COLO668 (cell line): ENCODE results near the gene CMSS1.
"Not testable (repeated sequence)": the region's sequence is repeated elsewhere in the genome, so short reads cannot be mapped to it uniquely, and the experiment has no call there.

Experiments
- DNase-seq: peaks from one replicate; lab custom pipeline; 2025; ENCODE audit not compliant: unreplicated experiment; lab: John Stamatoyannopoulos, UW

CMSS1 gene

DNA sequence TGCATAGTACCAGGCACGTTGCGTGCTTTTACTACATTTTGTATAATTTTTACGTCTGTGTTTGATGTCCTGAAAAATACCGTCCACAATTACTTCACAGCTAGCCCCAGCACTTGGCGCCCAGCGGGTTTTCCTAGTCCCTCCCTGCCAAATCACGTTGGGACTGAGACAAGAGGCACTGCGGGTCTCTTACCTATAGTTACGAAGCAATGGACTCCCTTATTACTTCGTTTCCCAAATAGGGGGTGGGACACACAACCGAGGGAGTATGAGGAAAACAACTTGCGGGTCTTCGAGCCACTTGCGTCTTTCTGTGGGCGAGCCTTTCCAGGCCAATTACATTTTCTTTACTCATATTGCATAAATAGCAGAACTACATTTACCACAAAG is 620 bp upstream of the CMSS1 start:
- DNase-seq: peak; percentile 4

DNA sequence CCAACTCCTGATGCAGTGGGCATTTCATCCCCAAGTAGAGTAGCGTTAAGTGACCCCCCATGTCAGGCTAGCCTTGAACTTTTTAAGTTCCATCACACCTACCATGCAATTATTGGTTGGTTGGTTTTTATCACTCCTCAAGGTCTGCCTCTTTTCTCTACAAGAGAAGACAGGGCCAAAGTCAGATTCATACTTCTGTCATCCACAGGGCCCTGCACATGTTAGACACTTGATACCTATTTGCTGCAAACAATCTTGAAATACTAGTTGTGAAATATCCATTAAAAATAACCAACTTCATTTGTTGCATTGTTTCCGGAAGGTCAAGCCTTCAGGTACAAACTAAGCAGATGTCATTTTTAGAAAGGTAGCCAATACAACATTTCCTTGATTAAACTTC is 1.2 kb downstream of the CMSS1 start:
- no peak for DNase-seq

DNA sequence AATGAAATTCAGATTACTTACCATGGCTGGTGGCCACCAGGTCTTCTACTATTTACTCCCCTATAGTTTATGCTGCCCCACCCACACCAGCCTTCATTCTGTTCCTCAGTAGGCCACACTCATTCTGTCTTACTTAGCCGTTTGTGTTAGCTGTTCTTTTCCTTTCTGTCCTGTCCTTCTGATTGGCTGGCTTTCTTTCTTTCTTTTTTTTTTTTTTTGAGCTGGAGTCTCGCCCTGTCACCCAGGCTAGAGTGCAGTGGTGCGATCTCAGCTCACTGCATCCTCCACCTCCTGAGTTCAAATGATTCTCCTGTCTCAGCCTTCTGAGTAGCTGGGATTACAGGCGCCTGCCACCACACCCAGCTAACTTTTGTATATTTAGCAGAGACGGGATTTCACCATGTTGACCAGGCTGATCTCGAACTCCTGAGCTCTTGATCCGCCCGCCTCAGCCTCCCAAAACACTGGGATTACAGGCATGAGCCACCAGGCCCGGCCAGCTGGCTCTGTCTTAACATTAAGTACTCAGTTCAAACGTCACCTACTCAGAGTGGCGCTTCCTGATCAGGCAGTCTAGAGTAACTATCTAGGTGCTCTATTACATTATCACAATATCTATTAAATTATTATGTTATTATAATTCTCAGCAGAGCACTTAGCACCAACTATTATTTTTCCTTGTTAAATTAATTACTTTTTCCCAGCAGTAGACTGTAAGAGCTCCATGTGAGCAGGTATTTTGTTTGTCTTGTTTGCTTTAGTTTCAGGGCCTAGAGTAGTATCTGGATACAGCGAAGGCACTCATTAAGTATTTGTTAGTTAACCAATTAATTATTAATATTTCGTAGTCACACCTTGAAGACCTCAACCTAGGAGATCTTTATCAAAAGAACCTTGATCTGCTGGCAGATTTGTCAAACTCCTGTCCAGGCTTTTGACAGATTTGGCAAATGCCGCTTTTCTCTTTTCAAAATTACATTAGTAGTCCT is 6.4 kb downstream of the CMSS1 start:
- no peak for DNase-seq

DNA sequence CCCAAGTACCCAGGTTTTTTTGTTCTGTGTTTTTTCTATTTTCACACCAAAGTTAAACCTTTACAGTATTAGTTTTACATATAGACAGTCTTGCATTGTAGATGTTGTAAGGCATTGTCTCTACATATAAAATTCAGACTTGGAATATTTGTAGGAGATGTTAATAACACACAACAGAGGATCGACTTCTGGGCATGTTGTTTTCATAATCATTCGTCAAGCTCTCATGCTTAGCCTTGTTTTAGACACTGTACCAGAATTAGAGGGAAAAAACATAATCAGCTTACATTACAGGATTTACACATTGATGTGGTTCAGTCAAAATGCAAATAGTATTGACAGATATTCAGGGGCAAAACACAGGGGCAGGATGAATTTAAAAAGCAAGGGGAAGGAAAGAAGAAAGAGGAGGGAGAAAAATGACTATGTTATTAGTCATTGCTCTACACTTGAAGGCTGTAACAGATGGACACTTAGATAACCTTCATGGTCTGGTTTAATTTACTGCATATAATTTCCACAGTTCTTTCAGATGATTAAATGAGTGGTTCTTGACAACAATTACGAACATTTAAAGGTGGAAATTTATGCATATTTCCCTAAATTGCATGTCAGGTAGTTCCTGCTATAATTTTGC is 7.5 kb downstream of the CMSS1 start:
- DNase-seq: no peak

DNA sequence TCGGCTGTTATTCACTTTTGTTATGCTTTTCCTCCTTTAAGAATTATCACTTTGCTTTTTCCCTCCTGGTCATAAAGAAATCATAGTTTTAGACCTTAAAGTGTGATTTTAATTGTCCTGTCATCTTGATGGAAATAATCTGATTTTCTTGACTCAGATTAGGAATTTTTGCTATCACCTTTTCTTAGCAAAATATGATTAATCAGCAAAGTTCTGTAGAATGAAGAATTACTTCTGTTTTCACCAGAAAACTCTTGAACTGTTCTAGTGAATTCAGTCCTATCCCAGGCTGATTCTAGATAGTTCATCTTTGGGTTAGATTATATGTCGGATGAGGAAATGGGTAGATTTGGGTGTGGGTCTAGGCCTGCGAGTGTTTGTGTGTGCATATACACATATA is 12.2 kb downstream of the CMSS1 start:
- DNase-seq: no peak

DNA sequence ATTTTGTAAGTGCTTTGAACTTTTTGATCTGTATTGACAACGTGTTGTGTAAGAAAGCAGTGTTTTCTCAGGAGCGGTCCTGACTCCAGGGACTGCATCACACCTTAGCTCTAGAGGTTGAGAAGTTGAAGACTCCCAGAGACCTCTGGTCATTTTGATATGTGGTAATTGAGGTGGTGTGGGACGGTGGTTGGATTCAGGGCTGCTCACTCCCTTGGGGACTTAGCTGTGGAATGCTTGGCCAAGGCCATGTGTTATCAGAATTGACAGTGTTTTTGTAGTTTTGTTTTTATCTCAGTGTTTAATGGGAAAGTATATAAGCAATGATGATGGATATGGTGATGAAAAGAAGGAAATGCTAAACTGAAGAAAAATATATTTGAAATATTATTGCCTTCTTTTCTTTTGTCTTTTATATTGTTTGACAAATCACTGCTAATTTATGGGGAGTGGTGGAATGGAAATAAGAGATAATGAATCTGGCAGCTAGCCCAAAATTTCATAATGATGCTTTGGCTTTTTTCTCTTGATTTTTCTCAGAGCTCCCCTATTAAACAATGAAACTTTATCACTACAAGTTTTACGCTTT is 16.0 kb downstream of the CMSS1 start:
- DNase-seq: no peak

DNA sequence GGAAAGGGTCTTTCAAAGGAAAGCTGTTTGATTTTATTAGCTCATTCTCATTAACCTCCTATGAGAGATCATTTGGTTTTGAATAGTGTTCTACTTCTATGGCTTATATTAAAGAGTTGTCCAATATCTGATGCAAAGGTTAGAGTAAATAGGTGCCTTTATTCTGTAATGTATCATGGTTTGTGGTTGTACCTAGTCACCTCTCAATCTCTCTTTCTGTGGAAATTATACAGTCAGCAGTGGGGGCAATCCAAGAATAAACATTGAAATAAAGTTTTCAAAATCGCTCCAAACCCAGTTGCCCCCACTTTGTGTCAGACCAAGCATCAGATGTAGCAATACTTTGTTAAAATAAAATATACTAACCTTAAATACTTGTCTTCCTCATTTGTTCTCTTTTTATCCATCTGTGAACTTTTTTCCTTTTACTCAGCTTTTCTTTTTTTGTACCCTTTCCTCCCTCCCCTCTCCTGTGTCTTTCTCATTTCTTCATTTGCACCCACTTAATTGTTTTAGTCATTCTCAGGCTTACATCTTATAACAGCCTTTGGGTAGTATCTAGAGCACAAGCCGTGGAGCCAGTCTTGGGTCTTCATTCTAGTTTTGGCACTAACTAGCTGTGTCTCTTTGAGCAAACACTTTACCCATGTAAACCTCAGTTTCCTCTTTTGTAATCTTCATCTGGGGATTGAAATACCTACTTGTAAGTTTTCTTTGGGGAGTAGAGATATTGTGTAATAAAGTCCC is 16.7 kb downstream of the CMSS1 start:
- no peak for DNase-seq

DNA sequence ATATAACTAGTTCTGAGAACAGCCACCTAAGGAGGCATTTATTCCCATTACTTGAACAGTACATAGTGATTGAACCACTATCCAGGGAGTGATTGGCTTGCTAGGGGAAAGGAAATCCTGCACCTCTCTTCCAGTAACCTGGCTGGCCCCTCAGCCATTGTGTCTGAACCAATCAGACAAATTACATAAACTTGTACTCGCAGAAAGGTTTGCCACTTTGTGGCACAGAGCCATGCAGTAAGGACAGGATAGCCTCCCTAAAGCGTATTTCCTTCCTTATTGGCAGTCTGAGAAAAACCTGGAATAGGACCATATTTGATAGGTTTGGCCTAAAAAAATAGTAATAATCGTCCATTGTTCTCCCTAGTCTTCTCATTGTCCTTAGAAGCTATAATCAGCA is 19.0 kb downstream of the CMSS1 start:
- no peak for DNase-seq

DNA sequence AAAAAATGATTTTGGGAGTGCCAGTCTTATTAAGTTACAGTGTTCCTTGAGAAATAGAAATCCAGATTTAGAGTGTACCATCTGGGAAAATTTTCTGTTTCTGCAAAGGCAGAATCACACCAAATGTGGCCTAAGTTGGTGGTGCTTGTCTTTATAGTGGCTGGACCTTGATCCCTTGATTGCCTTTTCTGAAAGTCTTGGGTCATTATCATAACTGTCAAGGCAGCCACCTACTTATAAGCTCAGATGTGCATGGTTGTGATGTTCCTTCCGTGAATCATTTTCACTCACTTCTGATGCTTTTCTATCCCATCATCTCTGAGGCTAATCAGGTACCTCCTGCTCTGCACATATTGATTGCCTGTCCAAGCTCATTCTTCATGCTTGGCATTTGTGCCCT is 20.1 kb downstream of the CMSS1 start:
- DNase-seq: no peak

DNA sequence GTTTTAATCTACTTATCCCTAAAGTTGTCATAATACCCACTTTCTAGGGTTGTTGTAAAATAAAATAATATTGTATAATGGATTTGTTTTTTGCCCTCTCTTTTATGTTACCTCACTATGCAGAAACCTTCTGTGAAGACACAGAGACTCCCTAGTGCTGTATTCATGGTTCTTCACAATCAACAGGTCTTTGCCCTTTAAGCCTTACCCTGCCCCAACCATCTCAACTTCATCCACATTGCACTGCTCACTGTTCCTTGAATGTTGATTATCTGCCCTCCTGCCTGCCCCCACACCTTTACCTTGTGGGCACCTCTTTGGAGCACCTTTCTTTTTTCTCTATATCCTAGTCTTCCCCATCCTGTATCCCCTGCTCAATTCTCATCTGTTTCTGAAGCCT is 21.1 kb downstream of the CMSS1 start:
- no peak for DNase-seq

DNA sequence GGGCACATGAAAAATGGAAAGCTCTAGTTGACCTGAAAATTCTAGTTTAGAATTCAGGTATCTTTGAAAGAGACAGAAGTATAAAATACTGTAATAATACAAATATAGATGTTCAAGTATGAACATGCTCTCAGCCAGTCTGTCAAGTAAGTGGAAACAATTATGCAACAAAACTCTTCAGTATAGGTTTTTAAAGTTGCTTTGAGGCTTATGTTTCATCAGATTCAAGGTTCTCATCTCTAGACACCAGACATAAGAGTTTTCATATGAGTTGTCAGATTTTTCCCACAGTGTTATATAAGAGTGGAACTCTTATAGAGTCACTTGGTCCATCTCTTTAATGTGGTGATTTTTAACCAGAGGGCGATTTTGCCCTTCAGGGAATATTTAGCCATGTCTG is 22.0 kb downstream of the CMSS1 start:
- DNase-seq: no peak

DNA sequence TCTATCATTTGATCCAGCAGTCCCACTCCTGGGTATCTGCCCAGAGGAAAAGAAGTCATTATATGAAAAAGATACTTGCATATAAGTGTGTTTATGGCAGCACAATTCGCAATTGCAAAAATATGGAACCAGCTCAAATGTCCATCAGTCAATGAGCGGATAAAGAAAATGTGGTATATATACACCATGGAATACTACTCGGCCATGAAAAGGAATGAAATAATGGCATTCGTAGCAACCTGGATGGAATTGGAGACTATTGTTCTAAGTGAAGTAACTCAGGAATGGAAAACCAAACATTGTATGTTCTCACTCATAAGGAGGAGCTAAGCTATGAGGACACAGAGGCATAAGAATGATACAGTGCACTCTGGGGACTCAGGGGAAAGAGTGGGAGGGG is 24.3 kb downstream of the CMSS1 start:
- DNase-seq: not testable (repeated sequence)

DNA sequence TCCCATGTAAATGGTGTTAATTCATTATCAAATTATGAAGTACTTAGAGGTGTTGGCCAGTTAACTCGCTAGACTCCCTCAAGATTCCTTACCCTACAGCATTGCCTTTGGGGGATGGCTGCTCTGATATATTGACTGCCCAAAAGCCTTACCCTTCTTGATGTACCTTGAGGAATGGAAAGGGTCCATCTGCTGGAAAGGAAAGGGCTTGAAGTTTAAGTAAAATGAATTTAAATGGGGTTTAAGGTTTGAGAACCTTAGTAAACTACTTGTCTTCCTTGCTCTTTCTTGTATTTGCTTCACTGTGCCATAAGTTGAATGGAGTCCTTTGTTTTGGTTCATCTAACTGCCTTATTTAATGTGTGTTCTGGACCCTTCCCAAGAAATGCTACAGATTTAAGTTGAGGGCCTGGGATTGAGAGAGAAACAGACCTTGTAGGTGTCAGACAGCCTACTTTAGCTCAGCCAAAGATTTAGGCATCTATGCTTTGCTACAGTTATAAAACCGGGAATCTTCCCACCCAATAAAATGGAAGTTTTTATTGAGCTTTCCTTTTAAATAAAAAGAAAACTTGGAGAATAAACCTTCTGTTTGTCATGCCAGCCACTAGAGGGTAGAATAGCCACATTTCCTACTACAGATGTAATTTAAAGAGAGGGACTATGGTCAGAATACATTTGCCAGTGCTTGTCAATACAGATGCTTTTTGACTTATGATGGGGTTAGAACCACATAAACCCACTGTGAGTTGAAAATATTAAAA is 25.3 kb downstream of the CMSS1 start:
- DNase-seq: no peak

DNA sequence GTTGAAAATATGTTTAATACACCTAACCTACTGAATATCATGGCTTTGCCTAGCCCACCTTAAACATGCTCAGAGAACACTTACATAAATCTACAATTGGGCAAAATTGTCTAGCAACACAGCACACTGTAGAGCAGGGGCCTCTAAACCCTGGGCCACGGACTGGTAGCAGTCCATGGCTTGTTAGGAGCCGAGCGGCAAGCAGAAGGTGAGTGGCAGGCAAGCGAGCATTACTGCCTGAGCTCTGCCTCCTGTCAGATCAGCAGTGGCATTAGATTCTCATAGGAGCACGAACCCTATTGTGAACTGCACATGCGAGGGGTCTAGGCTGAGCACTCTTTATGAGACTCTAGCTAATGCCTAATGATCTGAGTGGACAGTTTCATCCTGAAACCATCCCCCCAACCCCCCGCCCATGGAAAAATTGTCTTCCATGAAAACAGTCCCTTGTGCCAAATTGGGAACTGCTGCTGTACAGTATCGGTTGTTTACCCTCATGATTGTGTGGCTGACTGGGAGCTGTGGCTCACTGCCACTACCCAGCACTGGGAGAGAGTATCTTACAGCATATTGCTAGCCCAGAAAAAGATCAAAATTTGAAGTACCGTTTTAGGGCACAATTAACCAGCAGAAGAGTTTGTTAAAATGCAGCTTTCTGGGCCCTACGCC is 26.1 kb downstream of the CMSS1 start:
- DNase-seq: no peak

DNA sequence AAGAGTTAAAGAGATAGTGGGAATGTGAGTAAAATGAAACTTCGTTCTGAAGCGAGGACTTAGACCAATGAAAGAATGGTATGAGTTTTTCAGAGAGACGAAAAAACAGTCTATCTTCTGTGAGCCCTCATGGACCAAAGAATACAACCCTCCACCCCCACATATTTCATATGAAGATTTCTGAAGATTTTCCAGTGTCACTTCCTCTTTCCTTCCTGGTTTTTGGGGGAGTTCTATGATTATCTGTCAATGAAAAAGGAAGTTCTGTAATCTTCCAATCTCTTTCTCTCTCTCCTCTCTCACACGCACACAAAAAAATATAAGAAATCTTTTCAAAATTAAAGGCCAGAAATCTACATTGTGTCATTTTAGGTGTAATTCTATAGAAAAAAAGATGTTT is 27.7 kb downstream of the CMSS1 start:
- DNase-seq: no peak

DNA sequence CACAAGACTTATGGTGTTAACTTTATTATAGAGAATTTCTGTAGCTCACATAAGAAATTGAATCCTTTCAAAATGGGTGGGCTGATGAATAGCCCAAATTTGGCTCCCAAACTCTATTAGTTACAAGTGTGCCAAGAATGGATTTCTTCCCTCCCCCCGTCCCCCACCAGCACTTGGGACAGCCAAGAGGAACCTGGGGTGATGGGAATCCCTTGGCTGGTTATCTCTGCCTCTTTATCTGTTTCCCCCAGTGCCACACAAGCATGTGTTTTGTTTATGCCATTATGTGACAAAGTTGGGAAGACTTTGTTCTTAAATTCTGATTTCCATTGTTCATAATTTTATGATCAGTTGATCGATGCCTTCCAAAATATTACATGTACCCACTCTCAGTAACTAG is 28.3 kb downstream of the CMSS1 start:
- DNase-seq: no peak

DNA sequence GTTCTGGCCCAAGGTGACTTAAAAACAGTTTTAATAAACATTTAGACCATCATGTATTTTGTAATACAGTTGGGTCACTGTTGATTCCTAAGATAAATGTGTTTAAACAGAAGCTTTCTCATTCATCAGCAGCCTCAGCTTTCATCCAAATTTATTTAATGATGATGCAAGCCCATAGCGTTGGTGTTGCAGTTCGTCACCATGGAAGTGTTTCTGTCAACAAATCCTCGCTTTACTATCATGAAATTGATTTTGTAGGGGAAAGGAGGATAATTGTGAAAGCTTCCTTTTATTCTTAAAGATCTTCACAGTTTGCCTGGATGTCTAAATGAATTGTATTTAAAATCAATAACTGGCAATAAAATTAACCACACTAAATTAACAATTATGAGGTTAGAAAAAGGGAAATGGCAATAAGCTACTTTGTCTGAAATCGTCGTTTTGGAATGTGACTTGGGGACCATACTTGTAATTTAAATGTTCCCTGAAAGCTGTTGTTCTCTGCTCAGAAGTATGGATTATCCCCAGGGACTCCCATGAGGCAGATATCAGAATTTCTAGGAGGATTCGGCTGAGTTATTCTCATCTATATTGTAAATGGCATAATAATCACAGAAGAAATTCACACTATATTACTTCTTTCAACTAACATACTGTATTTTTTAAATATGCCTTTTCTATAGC is 29.0 kb downstream of the CMSS1 start:
- peak; percentile 10 for DNase-seq

DNA sequence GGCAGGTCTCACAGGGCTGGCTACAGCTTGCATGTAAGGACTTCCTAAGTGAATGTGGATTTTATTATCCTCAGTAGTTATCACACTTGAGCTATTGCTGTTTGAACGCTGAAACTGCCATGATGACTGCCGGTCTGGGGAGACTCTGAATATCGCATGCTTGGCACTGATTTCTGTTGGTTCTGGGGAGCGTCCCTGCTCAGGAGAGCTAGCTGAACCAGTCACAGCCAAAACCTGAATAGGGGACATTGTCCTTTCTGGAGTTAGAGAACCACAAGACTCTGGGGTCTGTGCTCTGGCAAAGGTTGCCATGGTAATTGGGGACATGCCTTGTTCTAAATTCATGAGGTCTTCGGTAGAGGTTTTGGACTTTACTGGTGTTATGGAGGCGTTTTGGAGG is 30.8 kb downstream of the CMSS1 start:
- DNase-seq: no peak

DNA sequence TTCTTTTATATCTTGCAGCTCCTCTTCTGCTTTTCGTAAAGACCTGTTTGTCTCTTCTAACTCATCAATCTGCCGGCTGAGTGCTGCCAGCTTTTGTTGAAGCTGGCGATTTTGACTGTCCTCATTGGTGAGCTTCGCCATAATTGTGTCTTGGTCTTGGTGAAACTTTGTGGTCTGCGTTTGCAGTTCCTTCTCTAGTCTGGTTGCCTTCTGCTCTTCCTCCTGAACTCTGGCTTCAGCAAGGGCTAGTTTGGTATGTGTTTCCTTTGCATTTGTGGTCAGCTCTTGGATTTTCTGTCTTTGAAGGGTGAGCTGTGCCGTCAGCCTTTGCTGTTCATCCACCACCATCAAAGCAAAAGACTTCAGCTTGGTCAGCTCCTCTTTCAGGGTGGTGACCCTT is 32.9 kb downstream of the CMSS1 start:
- no peak for DNase-seq

DNA sequence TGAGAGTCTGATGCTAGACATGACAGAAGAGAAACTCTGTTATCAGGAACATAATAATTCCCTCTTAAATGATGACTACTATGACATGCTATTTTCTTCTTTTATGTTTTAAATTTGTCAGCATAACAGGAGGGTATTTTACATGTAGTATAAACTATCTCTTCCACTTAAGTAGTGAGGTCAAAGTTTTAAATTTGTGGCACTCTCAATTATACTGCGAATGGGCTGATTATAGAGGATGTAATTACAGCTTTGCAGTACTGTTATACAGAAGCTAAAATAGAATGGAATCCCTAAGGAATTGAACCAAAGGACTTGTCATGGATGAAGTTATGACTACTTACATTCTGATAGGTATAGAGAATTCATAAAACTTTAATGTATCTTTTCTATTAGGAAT is 34.3 kb downstream of the CMSS1 start:
- no peak for DNase-seq
